ENCODE measurements around the gene PALS1. TPM values are rescaled to one million over a fixed set of nuclear protein-coding genes. Genes with fewer than 3 reads are reported as not detected.
A peak's percentile ranks its signal among the peaks of the same experiment; 100 is the strongest.

Gene PALS1
- total and polyA plus RNA-seq, 2 experiments from 2014 or later: 11.7 to 31.8 TPM

GRCh38 chr14:67240168-67240932, 885 bp upstream of the PALS1 start:
- H3K9me3 ChIP-seq (ENCODE audit: low read depth): no peaks in the 10 kb centered on the region
- peak overlapping the region; percentile 45 for H3K27ac ChIP-seq
- H3K27me3 ChIP-seq: peaks cover 6% of the 10 kb centered on the region
- H3K4me1 ChIP-seq (ENCODE audit: low read depth): peaks cover 4% of the 10 kb centered on the region
- DNase-seq (ENCODE audit: low read depth in 1 of 2, low spot score in 1 of 2): peak; percentile 25 to 27
- H3K36me3 ChIP-seq: no peaks in the 10 kb centered on the region
- H3K4me3 ChIP-seq: peak overlapping the region; percentile 40
- TF ChIP-seq, protein P1, sequence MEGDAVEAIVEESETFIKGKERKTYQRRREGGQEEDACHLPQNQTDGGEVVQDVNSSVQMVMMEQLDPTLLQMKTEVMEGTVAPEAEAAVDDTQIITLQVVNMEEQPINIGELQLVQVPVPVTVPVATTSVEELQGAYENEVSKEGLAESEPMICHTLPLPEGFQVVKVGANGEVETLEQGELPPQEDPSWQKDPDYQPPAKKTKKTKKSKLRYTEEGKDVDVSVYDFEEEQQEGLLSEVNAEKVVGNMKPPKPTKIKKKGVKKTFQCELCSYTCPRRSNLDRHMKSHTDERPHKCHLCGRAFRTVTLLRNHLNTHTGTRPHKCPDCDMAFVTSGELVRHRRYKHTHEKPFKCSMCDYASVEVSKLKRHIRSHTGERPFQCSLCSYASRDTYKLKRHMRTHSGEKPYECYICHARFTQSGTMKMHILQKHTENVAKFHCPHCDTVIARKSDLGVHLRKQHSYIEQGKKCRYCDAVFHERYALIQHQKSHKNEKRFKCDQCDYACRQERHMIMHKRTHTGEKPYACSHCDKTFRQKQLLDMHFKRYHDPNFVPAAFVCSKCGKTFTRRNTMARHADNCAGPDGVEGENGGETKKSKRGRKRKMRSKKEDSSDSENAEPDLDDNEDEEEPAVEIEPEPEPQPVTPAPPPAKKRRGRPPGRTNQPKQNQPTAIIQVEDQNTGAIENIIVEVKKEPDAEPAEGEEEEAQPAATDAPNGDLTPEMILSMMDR (IDR thresholded peaks at IDR 0.05; ENCODE audit: low read depth, low read length): no peak

GRCh38 chr14:67240978-67241410, 241 bp upstream of the PALS1 start:
- peak; percentile 98 to 99 for DNase-seq (ENCODE audit: low read depth in 1 of 2, low spot score in 1 of 2)
- H3K36me3 ChIP-seq: no peaks in the 10 kb centered on the region
- TF ChIP-seq, protein P1 (IDR thresholded peaks at IDR 0.05; ENCODE audit: low read depth, low read length): no peak
- H3K4me1 ChIP-seq (ENCODE audit: low read depth): peaks cover 4% of the 10 kb centered on the region
- peak overlapping the region; percentile 99 for H3K27ac ChIP-seq
- H3K27me3 ChIP-seq: peaks cover 6% of the 10 kb centered on the region
- no peaks in the 10 kb centered on the region for H3K9me3 ChIP-seq (ENCODE audit: low read depth)
- H3K4me3 ChIP-seq: peak overlapping the region; percentile 66

DNA sequence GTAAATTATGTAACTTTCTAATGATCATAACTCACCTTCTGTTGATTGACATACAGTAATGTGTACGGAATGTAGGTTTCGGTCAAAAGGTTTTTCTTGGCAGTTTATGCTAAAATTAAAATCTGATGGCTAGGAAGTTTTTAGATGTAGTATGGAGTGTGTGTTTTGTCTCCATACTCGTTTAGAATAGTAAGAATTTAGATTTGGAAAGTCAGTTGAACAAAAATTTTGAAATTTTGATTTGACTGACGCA, 859 bp downstream of the PALS1 start:
- Histone ChIP-seq H3K27me3 (peaks cover 6% of the 10 kb centered on the region), H3K9me3 (ENCODE audit: low read depth) (no peaks in the 10 kb centered on the region), H3K4me1 (ENCODE audit: low read depth) (peaks cover 4% of the 10 kb centered on the region), H3K27ac (peak overlapping the region; percentile 99), H3K4me3 (peak overlapping the region; percentile 66), H3K36me3 (no peaks in the 10 kb centered on the region)
- no peak for DNase-seq (ENCODE audit: low read depth in 1 of 2, low spot score in 1 of 2)
- TF ChIP-seq, protein P1 (IDR thresholded peaks at IDR 0.05; ENCODE audit: low read depth, low read length): no peak

DNA sequence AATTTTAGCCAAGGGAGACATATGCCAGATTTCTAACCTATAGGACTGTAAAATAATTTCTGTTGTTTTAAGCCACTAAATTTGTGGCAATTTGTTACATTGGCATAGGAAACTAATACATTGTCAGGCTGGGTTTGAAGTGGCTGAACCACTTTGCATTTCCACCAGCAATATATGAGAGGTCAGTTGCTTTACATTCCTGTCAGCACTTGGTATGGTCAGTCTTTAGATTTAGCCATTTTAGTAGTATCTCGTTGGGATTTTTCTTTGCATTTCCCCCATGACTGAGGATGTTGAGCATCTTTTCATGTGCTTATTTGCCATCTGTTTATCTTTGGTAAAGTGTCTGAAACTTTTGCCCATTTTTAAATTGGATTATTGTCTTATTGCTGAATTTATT, 3.9 kb downstream of the PALS1 start:
- Histone ChIP-seq H3K9me3 (ENCODE audit: low read depth) (no peaks in the 10 kb centered on the region), H3K4me1 (ENCODE audit: low read depth) (peaks cover 4% of the 10 kb centered on the region), H3K27me3 (no peaks in the 10 kb centered on the region), H3K27ac (no peak overlapping the region), H3K36me3 (no peaks in the 10 kb centered on the region), H3K4me3 (no peak overlapping the region)
- DNase-seq (ENCODE audit: low read depth in 1 of 2, low spot score in 1 of 2): no peak
- TF ChIP-seq, protein P1 (IDR thresholded peaks at IDR 0.05; ENCODE audit: low read depth, low read length): no peak

GRCh38 chr14:67251573-67252226, 10.5 kb downstream of the PALS1 start:
- TF ChIP-seq, protein P1 (IDR thresholded peaks at IDR 0.05; ENCODE audit: low read depth, low read length): no peak
- Histone ChIP-seq H3K4me3 (no peak overlapping the region), H3K4me1 (ENCODE audit: low read depth) (no peaks in the 10 kb centered on the region), H3K9me3 (ENCODE audit: low read depth) (no peaks in the 10 kb centered on the region), H3K27ac (no peak overlapping the region), H3K27me3 (no peaks in the 10 kb centered on the region), H3K36me3 (no peaks in the 10 kb centered on the region)
- DNase-seq (ENCODE audit: low read depth in 1 of 2, low spot score in 1 of 2): peak in 1 of 2 donors; percentile 69

Data from cardiac muscle cell (in vitro differentiated cells and primary cell).